GM18499 (cell line): ENCODE results near the gene NOX3.
"Not testable (repeated sequence)": the region's sequence is repeated elsewhere in the genome, so short reads cannot be mapped to it uniquely, and the experiment has no call there.

ENCODE experiments used
- ATAC-seq: cut with Tn5 transposase; IDR thresholded peaks from one replicate; pipeline ENCODE4 v1.9.1; 2021; ENCODE audit warnings: moderate number of reproducible peaks; ENCODE audit not compliant: insufficient read depth, unreplicated experiment

The NOX3 gene

GRCh38 chr6:155455766-155456165 lies at the start of gene NOX3:
NOX3 (minus strand) TSS chr6:155455839; CDS start chr6:155455800, 39 bp downstream.
- no peak for ATAC-seq

- no peak for ATAC-seq
Observed at GRCh38 chr6:155504848-155505607, 49.4 kb upstream of the NOX3 start.

GRCh38 chr6:155502393-155502792 lies 46.8 kb upstream of the NOX3 start:
- ATAC-seq, result no peak

GRCh38 chr6:155499574-155499973 lies 43.9 kb upstream of the NOX3 start:
- no peak for ATAC-seq

GRCh38 chr6:155498370-155498769 lies 42.7 kb upstream of the NOX3 start:
- ATAC-seq, result no peak

- ATAC-seq, result no peak
Observed at GRCh38 chr6:155497273-155497672, 41.6 kb upstream of the NOX3 start.

GRCh38 chr6:155495011-155495768 lies 39.6 kb upstream of the NOX3 start:
- no peak for ATAC-seq

- ATAC-seq, result peak; percentile 86
Observed at GRCh38 chr6:155493694-155494143, 38.1 kb upstream of the NOX3 start.

GRCh38 chr6:155493026-155493693 lies 37.5 kb upstream of the NOX3 start:
- no peak for ATAC-seq

GRCh38 chr6:155492061-155492735 lies 36.6 kb upstream of the NOX3 start:
- no peak for ATAC-seq

- no peak for ATAC-seq
Observed at GRCh38 chr6:155491421-155491820, 35.8 kb upstream of the NOX3 start.

- not testable (repeated sequence) for ATAC-seq
Observed at GRCh38 chr6:155488197-155488596, 32.6 kb upstream of the NOX3 start.

GRCh38 chr6:155487371-155488130 lies 31.9 kb upstream of the NOX3 start:
- ATAC-seq, result no peak

- ATAC-seq, result no peak
Observed at GRCh38 chr6:155486721-155487294, 31.2 kb upstream of the NOX3 start.

GRCh38 chr6:155485756-155486155 lies 30.1 kb upstream of the NOX3 start:
- no peak for ATAC-seq

- ATAC-seq, result no peak
Observed at GRCh38 chr6:155483858-155484257, 28.2 kb upstream of the NOX3 start.

- no peak for ATAC-seq
Observed at GRCh38 chr6:155481215-155481614, 25.6 kb upstream of the NOX3 start.

GRCh38 chr6:155473741-155474140 lies 18.1 kb upstream of the NOX3 start:
- no peak for ATAC-seq

GRCh38 chr6:155472886-155473285 lies 17.2 kb upstream of the NOX3 start:
- no peak for ATAC-seq
